Measurements from ENCODE around the gene CREB3L2.
"Not testable (repeated sequence)": the region's sequence is repeated elsewhere in the genome, so short reads cannot be mapped to it uniquely, and the experiment has no call there.

The CREB3L2 gene, protein sequence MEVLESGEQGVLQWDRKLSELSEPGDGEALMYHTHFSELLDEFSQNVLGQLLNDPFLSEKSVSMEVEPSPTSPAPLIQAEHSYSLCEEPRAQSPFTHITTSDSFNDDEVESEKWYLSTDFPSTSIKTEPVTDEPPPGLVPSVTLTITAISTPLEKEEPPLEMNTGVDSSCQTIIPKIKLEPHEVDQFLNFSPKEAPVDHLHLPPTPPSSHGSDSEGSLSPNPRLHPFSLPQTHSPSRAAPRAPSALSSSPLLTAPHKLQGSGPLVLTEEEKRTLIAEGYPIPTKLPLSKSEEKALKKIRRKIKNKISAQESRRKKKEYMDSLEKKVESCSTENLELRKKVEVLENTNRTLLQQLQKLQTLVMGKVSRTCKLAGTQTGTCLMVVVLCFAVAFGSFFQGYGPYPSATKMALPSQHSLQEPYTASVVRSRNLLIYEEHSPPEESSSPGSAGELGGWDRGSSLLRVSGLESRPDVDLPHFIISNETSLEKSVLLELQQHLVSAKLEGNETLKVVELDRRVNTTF

DNA sequence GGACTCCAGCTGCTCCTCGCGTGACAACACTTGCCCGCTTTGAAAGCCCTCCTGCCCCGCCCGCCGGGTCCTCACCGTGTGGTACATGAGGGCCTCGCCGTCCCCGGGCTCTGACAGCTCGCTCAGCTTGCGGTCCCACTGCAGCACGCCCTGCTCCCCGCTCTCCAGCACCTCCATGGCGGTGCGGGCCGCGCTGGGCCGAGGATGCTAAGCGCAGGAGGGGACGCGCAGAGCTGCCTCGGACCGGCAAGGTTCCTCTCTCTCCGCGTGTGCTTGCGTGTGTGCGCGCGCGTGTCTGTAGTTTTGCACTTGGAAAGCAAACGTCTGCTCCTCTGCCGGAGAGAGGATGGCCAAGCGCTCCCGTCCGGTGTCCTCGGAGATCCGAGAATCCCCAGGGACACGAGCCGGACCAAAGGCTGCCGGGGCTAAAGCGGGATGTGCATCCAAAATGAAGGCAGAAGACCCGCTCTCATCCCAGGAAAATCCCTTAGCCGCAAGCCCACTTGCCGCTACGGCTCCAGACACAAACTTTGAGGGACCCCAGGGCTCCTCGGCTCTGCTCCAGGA, at the start of gene CREB3L2:
Gene CREB3L2, minus strand, starts transcription at position 558 of the 567 bp plus-strand sequence. Its CDS starts 381 bp downstream, at position 177.
- peak within 1 kb of the TSS; percentile 89 for H3K4me2 ChIP-seq
- H3K36me3 ChIP-seq, result no peaks in the 10 kb centered on the region
- peak within 1 kb of the TSS; percentile 74 for H3K4me3 ChIP-seq
- H3K4me1 ChIP-seq, result peaks cover 26% of the 10 kb centered on the region
- H4K20me1 ChIP-seq, result no peaks in the 10 kb centered on the region
- peak within 1 kb of the TSS; percentile 29 for H3K27ac ChIP-seq
- no peak for TF ChIP-seq Cebpa-rat (IDR thresholded peaks at IDR 0.05)
- no peaks in the 10 kb centered on the region for H3K9me3 ChIP-seq
- no peaks in the 10 kb centered on the region for H3K27me3 ChIP-seq
- H3K9ac ChIP-seq, result peak within 1 kb of the TSS; percentile 75

DNA sequence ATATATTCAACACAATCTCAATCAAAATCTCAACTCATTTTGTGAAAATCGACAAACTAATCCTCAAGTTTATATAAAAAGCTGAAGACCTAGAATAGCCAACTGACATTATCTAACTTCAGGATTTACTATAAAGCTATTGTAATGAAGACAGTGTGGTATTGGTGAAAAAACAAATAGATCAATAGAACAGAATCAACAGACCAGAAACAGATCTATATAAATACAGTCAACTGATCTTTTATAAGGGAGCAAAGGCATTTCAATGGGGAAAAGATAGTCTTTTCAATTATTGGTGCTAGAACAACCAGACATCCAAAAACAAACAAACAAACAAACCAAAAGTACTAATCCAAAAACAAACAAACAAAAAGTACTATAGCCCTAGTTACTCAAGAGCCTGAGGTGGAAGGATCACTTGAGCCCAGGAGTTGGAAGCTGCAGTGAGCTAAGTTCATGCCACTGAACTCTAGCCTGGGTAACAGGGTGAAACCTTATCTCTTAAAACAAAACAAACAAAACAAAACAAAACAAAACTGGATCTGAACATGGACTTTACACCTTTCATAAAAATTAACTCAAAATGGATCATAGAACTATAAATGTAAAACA, 47.7 kb upstream of the CREB3L2 start:
- no peaks in the 10 kb centered on the region for H3K36me3 ChIP-seq
- no peak overlapping the region for H3K9ac ChIP-seq
- no peaks in the 10 kb centered on the region for H3K4me1 ChIP-seq
- H3K4me2 ChIP-seq, result no peak overlapping the region
- no peaks in the 10 kb centered on the region for H3K27me3 ChIP-seq
- no peak overlapping the region for H3K4me3 ChIP-seq
- H3K9me3 ChIP-seq, result peaks cover 10% of the 10 kb centered on the region; the same call in 1 of the 2 replicates
- TF ChIP-seq Cebpa-rat (IDR thresholded peaks at IDR 0.05), result no peak
- H3K27ac ChIP-seq, result no peak overlapping the region
- no peaks in the 10 kb centered on the region for H4K20me1 ChIP-seq

DNA sequence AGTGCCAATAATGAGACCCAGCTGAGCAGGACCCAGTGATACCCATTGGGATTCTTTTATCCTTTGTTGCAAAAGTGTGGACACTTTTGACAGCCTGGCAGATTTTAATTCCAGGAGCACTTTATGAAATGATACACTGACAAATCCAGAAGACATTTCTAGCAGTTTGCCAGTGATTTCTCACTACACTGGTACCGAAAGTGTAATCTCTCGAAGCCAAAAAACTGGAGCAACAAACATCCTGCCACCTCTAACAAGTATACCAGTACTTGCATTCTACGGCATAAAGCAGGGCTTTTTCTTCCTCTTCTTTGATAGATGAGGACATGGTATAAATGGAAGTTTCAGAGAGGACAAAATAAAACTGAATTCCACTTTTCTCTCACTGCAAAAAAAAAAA, 46.0 kb upstream of the CREB3L2 start:
- H3K27me3 ChIP-seq, result no peaks in the 10 kb centered on the region
- TF ChIP-seq Cebpa-rat (IDR thresholded peaks at IDR 0.05), result no peak
- no peak overlapping the region for H3K9ac ChIP-seq
- H3K4me3 ChIP-seq, result no peak overlapping the region
- no peaks in the 10 kb centered on the region for H3K4me1 ChIP-seq
- H3K9me3 ChIP-seq, result peaks cover 10% of the 10 kb centered on the region; the same call in 1 of the 2 replicates
- H3K36me3 ChIP-seq, result no peaks in the 10 kb centered on the region
- no peaks in the 10 kb centered on the region for H4K20me1 ChIP-seq
- H3K4me2 ChIP-seq, result no peak overlapping the region
- H3K27ac ChIP-seq, result no peak overlapping the region

DNA sequence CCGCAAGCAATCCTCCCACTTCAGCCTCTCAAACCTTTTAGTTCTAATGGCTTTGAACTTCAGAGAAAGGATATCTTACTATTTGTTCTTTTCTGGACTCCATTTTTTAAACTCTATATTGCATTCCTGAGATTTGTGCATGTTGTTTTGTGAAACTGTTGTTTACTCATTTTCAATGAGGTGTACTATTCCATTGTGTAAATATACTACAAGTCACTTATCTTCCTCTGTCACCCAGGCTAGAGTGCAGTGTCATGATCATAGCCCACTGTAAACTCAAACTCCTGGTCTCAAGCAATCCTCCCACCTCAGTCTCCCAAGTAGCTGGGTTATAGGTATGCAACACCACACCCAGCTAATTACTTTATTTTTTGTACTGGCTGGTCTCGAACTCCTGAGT, 43.0 kb upstream of the CREB3L2 start:
- Histone ChIP-seq H3K36me3 (no peaks in the 10 kb centered on the region), H3K4me1 (no peaks in the 10 kb centered on the region), H3K27me3 (no peaks in the 10 kb centered on the region), H3K9ac (no peak overlapping the region), H4K20me1 (no peaks in the 10 kb centered on the region), H3K4me2 (no peak overlapping the region), H3K27ac (no peak overlapping the region), H3K9me3 (no peaks in the 10 kb centered on the region), H3K4me3 (no peak overlapping the region)
- TF ChIP-seq Cebpa-rat (IDR thresholded peaks at IDR 0.05), result no peak

DNA sequence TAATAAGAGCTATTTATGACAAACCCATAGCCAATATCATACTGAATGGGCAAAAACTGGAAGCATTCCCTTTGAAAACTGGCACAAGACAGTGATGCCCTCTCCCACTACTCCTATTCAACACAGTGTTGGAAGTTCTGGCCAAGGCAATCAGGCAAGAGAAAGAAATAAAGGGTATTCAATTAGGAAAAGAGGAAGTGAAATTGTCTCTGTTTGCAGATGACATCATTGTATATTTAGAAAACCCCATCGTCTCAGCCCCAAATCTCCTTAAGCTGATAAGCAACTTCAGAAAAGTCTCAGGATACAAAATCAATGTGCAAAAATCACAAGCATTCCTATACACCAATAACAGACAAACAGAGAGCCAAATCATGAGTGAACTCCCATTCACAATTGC, 38.2 kb upstream of the CREB3L2 start:
- not testable (repeated sequence) for H3K9ac ChIP-seq, H3K4me3 ChIP-seq, H3K4me2 ChIP-seq, H4K20me1 ChIP-seq, H3K36me3 ChIP-seq, H3K4me1 ChIP-seq, H3K27ac ChIP-seq, H3K27me3 ChIP-seq
- H3K9me3 ChIP-seq, result peaks cover 26% of the 10 kb centered on the region

DNA sequence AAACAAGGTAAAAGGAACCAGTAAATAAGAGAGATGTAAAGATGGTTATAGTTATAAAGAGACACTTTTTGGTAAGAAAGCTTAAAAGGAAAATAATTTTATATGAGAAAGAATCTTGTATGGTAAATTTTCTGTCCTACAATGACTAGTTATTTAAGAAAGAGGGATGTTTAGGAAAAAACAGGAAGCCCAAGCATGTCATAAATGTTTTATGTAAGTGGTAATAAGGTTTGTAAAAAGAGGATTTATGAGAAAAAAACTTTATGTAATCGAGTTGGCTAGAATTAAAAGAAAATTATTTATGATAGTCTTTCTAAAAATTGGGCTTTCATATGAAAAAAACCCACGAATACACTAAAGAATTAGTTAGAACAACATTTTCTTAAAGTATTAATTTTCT, 34.2 kb upstream of the CREB3L2 start:
- H3K27me3 ChIP-seq, result no peaks in the 10 kb centered on the region
- peaks cover 33% of the 10 kb centered on the region for H3K9me3 ChIP-seq
- no peak for TF ChIP-seq Cebpa-rat (IDR thresholded peaks at IDR 0.05)
- no peak overlapping the region for H3K4me2 ChIP-seq
- H3K27ac ChIP-seq, result no peak overlapping the region
- H3K9ac ChIP-seq, result no peak overlapping the region
- no peak overlapping the region for H3K4me3 ChIP-seq
- H3K4me1 ChIP-seq, result no peaks in the 10 kb centered on the region
- H4K20me1 ChIP-seq, result no peaks in the 10 kb centered on the region
- no peaks in the 10 kb centered on the region for H3K36me3 ChIP-seq

DNA sequence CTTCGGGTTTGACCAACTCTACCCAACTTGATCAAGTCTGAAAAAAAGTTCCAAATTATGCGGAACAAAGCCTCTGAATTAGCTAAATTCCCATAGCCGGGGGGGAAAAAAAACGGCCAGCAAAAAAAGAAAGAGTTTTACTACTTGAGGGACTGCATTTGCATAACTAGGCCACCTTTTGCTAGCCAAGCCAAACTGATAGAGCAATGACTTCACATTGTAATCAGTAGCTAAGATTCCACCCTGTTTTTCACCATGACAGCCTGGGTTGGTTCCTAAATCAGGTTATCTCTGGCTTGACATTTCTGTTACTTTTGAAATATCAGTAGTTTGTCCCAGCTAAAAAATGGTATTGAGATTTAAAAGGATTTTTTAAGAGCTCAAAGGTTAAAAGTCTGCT, 31.4 kb upstream of the CREB3L2 start:
- H3K9me3 ChIP-seq, result peaks cover 33% of the 10 kb centered on the region
- no peaks in the 10 kb centered on the region for H3K36me3 ChIP-seq
- no peaks in the 10 kb centered on the region; the same call in 1 of the 2 replicates for H3K4me1 ChIP-seq
- H4K20me1 ChIP-seq, result no peaks in the 10 kb centered on the region
- H3K27me3 ChIP-seq, result no peaks in the 10 kb centered on the region
- H3K4me2 ChIP-seq, result no peak overlapping the region
- H3K9ac ChIP-seq, result no peak overlapping the region
- H3K4me3 ChIP-seq, result no peak overlapping the region
- no peak overlapping the region for H3K27ac ChIP-seq
- TF ChIP-seq Cebpa-rat (IDR thresholded peaks at IDR 0.05), result no peak

DNA sequence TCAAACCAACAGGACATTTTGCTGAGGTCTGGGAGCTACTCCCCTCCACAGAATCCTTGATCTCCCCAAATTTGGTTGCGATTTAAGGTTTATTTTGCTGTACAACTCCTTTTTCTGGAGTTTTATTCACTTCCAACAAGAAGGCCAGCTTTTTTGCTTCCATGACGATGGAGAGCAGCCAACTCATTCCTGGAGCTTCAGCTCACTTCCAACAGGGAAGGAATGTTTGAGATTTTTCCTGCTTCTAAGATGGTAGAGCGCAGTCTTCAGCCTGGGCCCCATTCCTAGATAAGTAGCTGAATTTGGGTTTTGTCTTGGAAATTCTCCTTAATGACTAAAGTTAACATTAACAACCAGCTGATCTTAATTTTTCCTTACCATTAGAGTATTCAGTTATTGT, 30.9 kb upstream of the CREB3L2 start:
- no peak overlapping the region for H3K9ac ChIP-seq
- H3K27ac ChIP-seq, result no peak overlapping the region
- H3K36me3 ChIP-seq, result no peaks in the 10 kb centered on the region
- no peak for TF ChIP-seq Cebpa-rat (IDR thresholded peaks at IDR 0.05)
- H3K4me2 ChIP-seq, result no peak overlapping the region
- H3K27me3 ChIP-seq, result no peaks in the 10 kb centered on the region
- H4K20me1 ChIP-seq, result no peaks in the 10 kb centered on the region
- H3K4me1 ChIP-seq, result no peaks in the 10 kb centered on the region; the same call in 1 of the 2 replicates
- peaks cover 33% of the 10 kb centered on the region for H3K9me3 ChIP-seq
- no peak overlapping the region for H3K4me3 ChIP-seq

DNA sequence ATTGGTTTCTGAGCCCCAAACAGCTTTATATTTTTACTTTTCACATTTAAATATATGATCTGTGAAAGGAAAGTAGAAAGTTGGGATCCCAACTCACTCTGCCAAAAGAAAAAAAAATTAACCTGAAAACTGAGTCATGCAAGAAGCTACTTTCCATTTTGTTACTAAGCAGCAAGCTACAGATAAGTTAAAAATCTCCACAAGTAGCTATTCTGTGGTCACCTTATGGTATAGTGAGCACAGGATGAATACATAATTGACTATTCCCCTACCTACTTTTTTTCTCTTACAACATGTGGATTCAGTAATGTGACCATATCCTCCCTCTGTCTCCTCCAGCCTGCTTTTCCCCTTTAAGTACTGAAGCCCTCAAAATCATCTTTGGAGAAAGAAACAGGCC, 30.3 kb upstream of the CREB3L2 start:
- no peaks in the 10 kb centered on the region for H3K36me3 ChIP-seq
- H3K4me3 ChIP-seq, result no peak overlapping the region
- no peaks in the 10 kb centered on the region for H4K20me1 ChIP-seq
- H3K9ac ChIP-seq, result no peak overlapping the region
- H3K4me1 ChIP-seq, result no peaks in the 10 kb centered on the region; the same call in 1 of the 2 replicates
- H3K4me2 ChIP-seq, result no peak overlapping the region
- no peak overlapping the region for H3K27ac ChIP-seq
- peaks cover 29% of the 10 kb centered on the region for H3K9me3 ChIP-seq
- no peak for TF ChIP-seq Cebpa-rat (IDR thresholded peaks at IDR 0.05)
- no peaks in the 10 kb centered on the region for H3K27me3 ChIP-seq
